Immature natural killer cell (primary cell): ENCODE results near the gene RIMKLA. TPM values are rescaled to one million over a fixed set of nuclear protein-coding genes. Genes with fewer than 3 reads are reported as not detected.

Source experiments
- DNase-seq, 3 donors: peaks; one replicate each; pipeline ENCODE4 v3.0.0; 2022; ENCODE audit warnings: mixed read lengths in 1 of 3
- H3K27ac Mint-ChIP-seq, 6 donors: one replicate each; pipeline ENCODE4 v1.8.0; 2020; ENCODE audit warnings: mixed read lengths in 6 of 6, mild to moderate bottlenecking in 5 of 6, inconsistent platforms in 4 of 6, moderate library complexity in 3 of 6
- H3K27me3 Mint-ChIP-seq, 3 donors: one replicate each; pipeline ENCODE4 v1.8.0; 2020 to 2021; ENCODE audit warnings: low read depth in 3 of 3, mild to moderate bottlenecking in 3 of 3, mixed read lengths in 3 of 3, moderate library complexity in 3 of 3, inconsistent platforms in 1 of 3
- H3K36me3 Mint-ChIP-seq, 3 donors: one replicate each; pipeline ENCODE4 v1.8.0; 2020; ENCODE audit warnings: mixed read lengths in 3 of 3, inconsistent platforms in 2 of 3, mild to moderate bottlenecking in 2 of 3
- H3K4me1 Mint-ChIP-seq, 2 donors: one replicate each; pipeline ENCODE4 v1.8.0; 2020; ENCODE audit warnings: inconsistent platforms in 2 of 2, mild to moderate bottlenecking in 2 of 2, mixed read lengths in 2 of 2, moderate library complexity in 1 of 2
- H3K4me3 Mint-ChIP-seq, 5 donors: one replicate each; pipeline ENCODE4 v1.8.0; 2020; ENCODE audit warnings: mild to moderate bottlenecking in 5 of 5, mixed read lengths in 5 of 5, inconsistent platforms in 3 of 5, moderate library complexity in 3 of 5
- H3K9me3 Mint-ChIP-seq, 6 donors: one replicate each; pipeline ENCODE4 v1.8.0; 2020; ENCODE audit warnings: mild to moderate bottlenecking in 6 of 6, mixed read lengths in 6 of 6, inconsistent platforms in 4 of 6, moderate library complexity in 3 of 6
- polyA plus RNA-seq, 3 donors: library from polyadenylated mRNA; unstranded; fragments of 300-500 nt; fragmentation: Illumina TruSeq; gene quantifications; one replicate each; pipeline ENCODE4 v1.2.3, GENCODE V29; 2021

Gene RIMKLA
- polyA plus RNA-seq, 3 donors from 2014 or later: 0.34 to 1.1 (median 0.58) TPM

- H3K27ac Mint-ChIP-seq: no peak overlapping the region
- no peaks in the 10 kb centered on the region for H3K27me3 Mint-ChIP-seq
- H3K4me1 Mint-ChIP-seq: no peaks in the 10 kb centered on the region
- H3K9me3 Mint-ChIP-seq: no peaks in the 10 kb centered on the region
- no peak for DNase-seq
- no peaks in the 10 kb centered on the region for H3K36me3 Mint-ChIP-seq
- no peak overlapping the region for H3K4me3 Mint-ChIP-seq
Measured at GRCh38 chr1:42392967-42393848, 12.6 kb downstream of the RIMKLA start.

GRCh38 chr1:42399315-42400100 lies 18.9 kb downstream of the RIMKLA start:
- no peak for DNase-seq
- Mint-ChIP-seq H3K36me3 (no peaks in the 10 kb centered on the region), H3K27me3 (peaks cover 0 to under 1% (median 0%) of the 10 kb centered on the region in 3 donors), H3K4me1 (no peaks in the 10 kb centered on the region), H3K27ac (no peak overlapping the region), H3K4me3 (no peak overlapping the region), H3K9me3 (no peaks in the 10 kb centered on the region)

GRCh38 chr1:42403880-42404400 lies 23.3 kb downstream of the RIMKLA start:
- no peak for DNase-seq

GRCh38 chr1:42414551-42415496 lies 34.2 kb downstream of the RIMKLA start:
- DNase-seq: no peak
- H3K36me3 Mint-ChIP-seq: no peaks in the 10 kb centered on the region
- no peaks in the 10 kb centered on the region for H3K9me3 Mint-ChIP-seq
- no peak overlapping the region for H3K4me3 Mint-ChIP-seq
- no peaks in the 10 kb centered on the region for H3K4me1 Mint-ChIP-seq
- H3K27ac Mint-ChIP-seq: no peak overlapping the region
- H3K27me3 Mint-ChIP-seq: peaks cover 0 to 7% (median 1%) of the 10 kb centered on the region in 3 donors

More at GRCh38 chr1:42403880-42404400, 23.3 kb downstream of the RIMKLA start:
- Mint-ChIP-seq H3K27me3 (peaks cover 3 to 8% (median 5%) of the 10 kb centered on the region in 3 donors), H3K27ac (no peak overlapping the region), H3K36me3 (no peaks in the 10 kb centered on the region), H3K4me3 (no peak overlapping the region), H3K9me3 (no peaks in the 10 kb centered on the region), H3K4me1 (no peaks in the 10 kb centered on the region)

- H3K27me3 Mint-ChIP-seq: peaks cover 1 to 14% (median 4%) of the 10 kb centered on the region in 3 donors
- H3K36me3 Mint-ChIP-seq: no peaks in the 10 kb centered on the region
- H3K4me3 Mint-ChIP-seq: no peak overlapping the region
- H3K9me3 Mint-ChIP-seq: no peaks in the 10 kb centered on the region
- no peak overlapping the region for H3K27ac Mint-ChIP-seq
- H3K4me1 Mint-ChIP-seq: no peaks in the 10 kb centered on the region
- no peak for DNase-seq
Measured at GRCh38 chr1:42417166-42417565, 36.6 kb downstream of the RIMKLA start.

GRCh38 chr1:42418516-42418915 lies 37.9 kb downstream of the RIMKLA start:
- H3K9me3 Mint-ChIP-seq: no peaks in the 10 kb centered on the region
- H3K4me1 Mint-ChIP-seq: no peaks in the 10 kb centered on the region
- H3K4me3 Mint-ChIP-seq: no peak overlapping the region
- H3K27ac Mint-ChIP-seq: no peak overlapping the region
- H3K36me3 Mint-ChIP-seq: no peaks in the 10 kb centered on the region
- DNase-seq: no peak
- H3K27me3 Mint-ChIP-seq: peaks cover 1 to 12% (median 4%) of the 10 kb centered on the region in 3 donors

GRCh38 chr1:42419126-42419821 lies 38.7 kb downstream of the RIMKLA start:
- H3K4me1 Mint-ChIP-seq: no peaks in the 10 kb centered on the region
- H3K9me3 Mint-ChIP-seq: no peaks in the 10 kb centered on the region
- peaks cover 1 to 12% (median 4%) of the 10 kb centered on the region in 3 donors for H3K27me3 Mint-ChIP-seq
- DNase-seq: no peak
- H3K36me3 Mint-ChIP-seq: no peaks in the 10 kb centered on the region
- H3K27ac Mint-ChIP-seq: no peak overlapping the region
- no peak overlapping the region for H3K4me3 Mint-ChIP-seq

- Mint-ChIP-seq H3K9me3 (no peaks in the 10 kb centered on the region), H3K27me3 (peaks cover 0 to 12% (median 4%) of the 10 kb centered on the region in 3 donors), H3K4me3 (no peak overlapping the region), H3K4me1 (peaks cover 0 to 6% of the 10 kb centered on the region in 2 donors), H3K27ac (no peak overlapping the region), H3K36me3 (no peaks in the 10 kb centered on the region)
- DNase-seq: no peak
Measured at GRCh38 chr1:42420121-42420520, 39.5 kb downstream of the RIMKLA start.

- H3K36me3 Mint-ChIP-seq: no peaks in the 10 kb centered on the region
- no peaks in the 10 kb centered on the region for H3K9me3 Mint-ChIP-seq
- no peak overlapping the region for H3K4me3 Mint-ChIP-seq
- H3K27ac Mint-ChIP-seq: no peak overlapping the region
- peaks cover 0 to 12% (median 4%) of the 10 kb centered on the region in 3 donors for H3K27me3 Mint-ChIP-seq
- DNase-seq: no peak
- H3K4me1 Mint-ChIP-seq: peaks cover 0 to 10% of the 10 kb centered on the region in 2 donors
Measured at GRCh38 chr1:42420911-42421585, 40.5 kb downstream of the RIMKLA start.

GRCh38 chr1:42422737-42423136 lies 42.1 kb downstream of the RIMKLA start:
- H3K4me1 Mint-ChIP-seq: peaks cover 0 to 10% of the 10 kb centered on the region in 2 donors
- peaks cover 0 to 12% (median 4%) of the 10 kb centered on the region in 3 donors for H3K27me3 Mint-ChIP-seq
- no peak overlapping the region for H3K27ac Mint-ChIP-seq
- H3K9me3 Mint-ChIP-seq: no peaks in the 10 kb centered on the region
- no peak overlapping the region for H3K4me3 Mint-ChIP-seq
- no peaks in the 10 kb centered on the region for H3K36me3 Mint-ChIP-seq
- no peak for DNase-seq

GRCh38 chr1:42423681-42424080 lies 43.1 kb downstream of the RIMKLA start:
- no peak for DNase-seq
- Mint-ChIP-seq H3K9me3 (no peaks in the 10 kb centered on the region), H3K4me1 (peaks cover 0 to 10% of the 10 kb centered on the region in 2 donors), H3K4me3 (no peak overlapping the region), H3K36me3 (no peaks in the 10 kb centered on the region), H3K27ac (no peak overlapping the region), H3K27me3 (peaks cover 0 to 9% (median 4%) of the 10 kb centered on the region in 3 donors)

- peaks cover 0 to 10% of the 10 kb centered on the region in 2 donors for H3K4me1 Mint-ChIP-seq
- DNase-seq: no peak
- no peak overlapping the region for H3K27ac Mint-ChIP-seq
- no peaks in the 10 kb centered on the region for H3K36me3 Mint-ChIP-seq
- H3K9me3 Mint-ChIP-seq: no peaks in the 10 kb centered on the region
- H3K27me3 Mint-ChIP-seq: peaks cover 0 to 9% (median 4%) of the 10 kb centered on the region in 3 donors
- H3K4me3 Mint-ChIP-seq: no peak overlapping the region
Measured at GRCh38 chr1:42424201-42424600, 43.6 kb downstream of the RIMKLA start.
